OCI-LY1 (cell line): ENCODE results near the gene RCN2.

Source experiments
- CTCF ChIP-seq: fragments of 200-600 bp; sonication (generic), shearing (Covaris generic); IDR thresholded peaks from 2 replicates; pipeline ENCODE4 v1.5.1; 2017; ENCODE audit warnings: mild to moderate bottlenecking, antibody characterized with exemption, low read length, moderate library complexity, mixed read lengths
- EZH2 ChIP-seq: fragments of 200-600 bp; sonication (generic), shearing (Covaris generic); IDR thresholded peaks from 2 replicates; pipeline ENCODE4 v1.8.0; 2017; ENCODE audit warnings: borderline replicate concordance, mixed run types, mild to moderate bottlenecking, antibody characterized with exemption, low read length, moderate library complexity, mixed read lengths

- TF ChIP-seq CTCF: no peak
- TF ChIP-seq EZH2: no peak
Observed at GRCh38 chr15:76951220-76951619, 19.7 kb downstream of the RCN2 start.
